Endothelial cell of umbilical vein (primary cell): ENCODE results near the gene CBLC. TPM values are rescaled to one million over a fixed set of nuclear protein-coding genes. Genes with fewer than 3 reads are reported as not detected.

ENCODE experiments used
- BruUV-seq: library from RNA; stranded (reverse); fragments of 400-500 nt; replicated peaks from 2 replicates; lab custom pipeline; 2021; lab: Mats Ljungman, UMichigan
- CTCF ChIA-PET: fragments of 300-600, 350-600 bp; sonication (Branson Sonifier 250); formaldehyde crosslinking; loops from one replicate; lab custom pipeline; 2021; ENCODE audit warnings: antibody characterized with exemption, inconsistent platforms; lab: Charles Lee
- POLR2A ChIA-PET: fragments of 300-600, 350-600 bp; sonication (Branson Sonifier 250); formaldehyde crosslinking; loops from one replicate; lab custom pipeline; 2021; ENCODE audit warnings: antibody characterized with exemption, inconsistent platforms; lab: Charles Lee
- DNase-seq: peaks from one replicate; pipeline ENCODE4 v3.0.0-alpha.2; 2011; ENCODE audit warnings: low read depth, low spot score
- FAIRE-seq: peaks from 2 replicates; lab custom pipeline; 2011; peaks lifted over from hg19 to GRCh38; lab: Jason Lieb, UNC
- H2AFZ ChIP-seq: 2 replicates; pipeline ENCODE4 v1.6.0; 2012; ENCODE audit warnings: low read depth, low read length, control low read depth, inconsistent platforms
- H3K27ac ChIP-seq: 2 replicates; pipeline ENCODE4 v1.5.1; 2011; ENCODE audit warnings: low read depth, mild to moderate bottlenecking, control low read depth, low read length, moderate library complexity; ENCODE audit not compliant: insufficient read depth
- H3K27me3 ChIP-seq, 2 experiments: 2 replicates each; pipeline versions ENCODE4 v1.6.0 to v1.6.1; 2011; ENCODE audit warnings: low read length in 2 of 2, mixed read lengths in 1 of 2; ENCODE audit not compliant: control insufficient read depth in 2 of 2, insufficient read depth in 2 of 2
- H3K36me3 ChIP-seq, 2 experiments: 2 replicates in 1 of 2; 3 replicates in 1 of 2; pipeline ENCODE4 v1.5.1; 2011; ENCODE audit warnings: low read length in 2 of 2, mild to moderate bottlenecking in 1 of 2, moderate library complexity in 1 of 2; ENCODE audit not compliant: control insufficient read depth in 2 of 2, insufficient read depth in 2 of 2; ENCODE audit errors: extremely low read depth in 1 of 2
- H3K4me1 ChIP-seq: 3 replicates; pipeline ENCODE4 v1.5.1; 2011; ENCODE audit warnings: mild to moderate bottlenecking, low read length; ENCODE audit not compliant: control insufficient read depth, insufficient read depth; ENCODE audit errors: extremely low read depth
- H3K4me2 ChIP-seq: 2 replicates; pipeline ENCODE4 v1.6.1; 2011; ENCODE audit warnings: low read length, control low read depth, mixed read lengths; ENCODE audit not compliant: insufficient read depth
- H3K4me3 ChIP-seq, 3 experiments: fragments of 200-600 bp in 1 of 3; sonication (generic), shearing (Covaris generic) in 1 of 3; replicated peaks in 1 of 3; 2 replicates each; pipeline ENCODE4 v1.5.1; 2011 to 2016; ENCODE audit warnings: control low read depth in 3 of 3, low read length in 3 of 3, mild to moderate bottlenecking in 2 of 3, inconsistent platforms in 1 of 3, low read depth in 1 of 3, moderate library complexity in 1 of 3; ENCODE audit not compliant: insufficient read depth in 1 of 3
- H3K79me2 ChIP-seq: 2 replicates; pipeline ENCODE4 v1.6.0; 2012; ENCODE audit warnings: low read length, inconsistent platforms; ENCODE audit not compliant: control insufficient read depth, insufficient read depth
- H3K9ac ChIP-seq: replicated peaks from 2 replicates; pipeline ENCODE3; 2011; ENCODE audit warnings: low read length, control low read depth; ENCODE audit not compliant: insufficient read depth; ENCODE audit errors: extremely low read depth
- H3K9me1 ChIP-seq: replicated peaks from 3 replicates; pipeline ENCODE4 v1.6.0; 2011; ENCODE audit warnings: mild to moderate bottlenecking, low read length; ENCODE audit not compliant: control insufficient read depth, insufficient read depth; ENCODE audit errors: extremely low read depth
- H3K9me3 ChIP-seq: replicated peaks from 2 replicates; pipeline ENCODE4 v1.5.1; 2012; ENCODE audit warnings: low read length, inconsistent platforms; ENCODE audit not compliant: control insufficient read depth, insufficient read depth
- H4K20me1 ChIP-seq: replicated peaks from 2 replicates; pipeline ENCODE3; 2011; ENCODE audit warnings: mild to moderate bottlenecking, low read length; ENCODE audit not compliant: control insufficient read depth, insufficient read depth; ENCODE audit errors: extremely low read depth
- EZH2 ChIP-seq: IDR thresholded peaks from 2 replicates; pipeline ENCODE4 v1.6.1; 2012; ENCODE audit warnings: borderline replicate concordance, low read depth, mild to moderate bottlenecking, moderate library complexity, low read length, inconsistent platforms; ENCODE audit not compliant: severe bottlenecking
- FOS ChIP-seq: IDR thresholded peaks from 2 replicates; pipeline ENCODE4 v1.6.1; 2011; ENCODE audit warnings: mild to moderate bottlenecking, low read length, moderate library complexity, borderline replicate concordance; ENCODE audit not compliant: insufficient read depth
- GATA2 ChIP-seq: IDR thresholded peaks from 2 replicates; pipeline ENCODE4 v1.7.0; 2011; ENCODE audit warnings: low read depth, mild to moderate bottlenecking, moderate library complexity, mixed read lengths, low read length; ENCODE audit not compliant: insufficient read length, insufficient read depth
- JUN ChIP-seq: IDR thresholded peaks from 2 replicates; pipeline ENCODE4 v1.6.1; 2011; ENCODE audit warnings: borderline replicate concordance, low read depth; ENCODE audit not compliant: insufficient read length, insufficient read depth
- MYC ChIP-seq: IDR thresholded peaks from one replicate; pipeline ENCODE4 v1.6.1; 2011; ENCODE audit warnings: mild to moderate bottlenecking, low read depth, low read length
- POLR2A ChIP-seq: IDR thresholded peaks from 2 replicates; pipeline ENCODE4 v1.6.1; 2012; ENCODE audit warnings: low read depth, mild to moderate bottlenecking, control low read depth, low read length
- POLR2AphosphoS5 ChIP-seq: IDR thresholded peaks from 2 replicates; pipeline ENCODE4 v1.6.1; 2012; ENCODE audit warnings: low read depth, mild to moderate bottlenecking, control low read depth, low read length, moderate library complexity; ENCODE audit not compliant: insufficient read depth
- dilution Hi-C: fragments of 300-500 bp; cut with MboI; formaldehyde crosslinking; loops from one replicate; pipeline ENCODE4 v1.15.0; 2019; ENCODE audit warnings: low sequenced_read_pairs; ENCODE audit not compliant: extremely low pct_ligation_motif_present
- intact Hi-C: fragments of 100-400 bp; cut with micrococcal nuclease; formaldehyde crosslinking; loops from one replicate; pipeline ENCODE4 v1.10.0; 2022
- polyA plus RNA-seq, 4 experiments: library from polyadenylated mRNA; depleted of rRNA in 3 of 4; stranded (reverse) in 3 of 4; unstranded in 1 of 4; fragments of >200 nt; gene quantifications; 2 replicates each; pipeline versions ENCODE4 v1.2.1 to v1.2.3, GENCODE V29; 2011 to 2012; ENCODE audit warnings: missing spikeins in 1 of 4
- total RNA-seq: library from RNA; stranded (reverse); gene quantifications from 2 replicates; pipeline ENCODE4 v1.2.3, GENCODE V29; 2021
- TF ChIP-seq, protein P1 (sequence below), 2 donors: IDR thresholded peaks; 1 replicate in 1 of 2; 2 replicates in 1 of 2; pipeline ENCODE4 v1.5.1; 2011; ENCODE audit warnings: low read length in 2 of 2, mild to moderate bottlenecking in 2 of 2, moderate library complexity in 2 of 2, control low read depth in 1 of 2, inconsistent platforms in 1 of 2, low read depth in 1 of 2; ENCODE audit not compliant: insufficient read depth in 1 of 2; ENCODE audit errors: extremely low read depth in 1 of 2
- TF ChIP-seq, protein P2 (sequence below): IDR thresholded peaks from 2 replicates; pipeline ENCODE4 v1.6.1; 2011; ENCODE audit not compliant: insufficient read depth, insufficient read length

The CBLC gene
- total and polyA plus RNA-seq, 2 donors (not counting 3 experiments of a cell fraction or from before 2014, with no cell fraction given), result 0.04 TPM; not detected in 1

DNA sequence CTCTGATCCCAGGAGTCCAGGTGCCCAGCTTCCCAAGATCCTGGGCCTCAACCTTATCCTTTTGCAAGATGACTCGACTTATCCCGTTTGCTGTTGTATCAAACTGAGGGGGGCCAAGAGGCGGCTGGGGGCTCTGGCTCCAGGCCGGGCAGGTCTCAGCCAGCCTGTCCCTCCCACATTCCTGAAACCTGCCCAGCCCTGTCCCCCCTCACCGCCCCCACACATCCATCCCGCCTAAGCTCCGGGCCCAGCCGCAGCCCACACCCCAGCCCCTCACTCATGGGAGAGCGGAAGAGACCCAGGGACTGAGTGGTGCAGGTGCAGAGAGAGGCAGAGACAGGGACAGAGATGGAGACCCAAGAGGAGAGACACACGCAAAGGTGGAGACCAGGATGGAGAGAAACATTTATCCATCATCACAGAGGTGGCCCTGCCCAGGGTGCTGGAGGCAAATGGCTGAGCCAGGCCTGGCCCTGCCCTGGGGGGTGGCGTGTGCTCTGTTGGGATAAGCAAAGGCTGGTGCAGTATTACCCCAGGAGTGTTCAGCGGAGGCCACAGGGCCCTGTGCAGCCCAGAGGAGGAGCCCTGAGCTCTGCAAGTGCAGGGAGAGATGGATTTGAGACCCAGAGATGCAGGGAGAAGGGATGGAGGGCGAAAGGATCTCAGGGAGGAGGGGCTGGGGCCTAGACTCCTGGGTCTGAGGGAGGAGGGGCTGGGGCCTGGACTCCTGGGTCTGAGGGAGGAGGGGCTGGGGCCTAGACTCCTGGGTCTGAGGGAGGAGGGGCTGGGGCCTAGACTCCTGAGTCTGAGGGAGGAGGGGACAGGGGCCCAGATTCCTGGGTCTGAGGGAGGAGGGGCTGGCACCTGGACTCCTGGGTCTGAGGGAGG is 32.8 kb downstream of the CBLC start:
- Histone ChIP-seq H3K36me3 (peaks cover 2 to 5% of the 10 kb centered on the region in 2 experiments), H3K27ac (no peak overlapping the region), H3K79me2 (no peaks in the 10 kb centered on the region), H4K20me1 (no peaks in the 10 kb centered on the region), H3K9me3 (no peaks in the 10 kb centered on the region), H3K27me3 (no peaks in the 10 kb centered on the region), H3K4me1 (peaks cover 16% of the 10 kb centered on the region), H3K4me2 (no peak overlapping the region), H3K4me3 (no peak overlapping the region), H3K9me1 (no peaks in the 10 kb centered on the region), H2AFZ (no peak overlapping the region), H3K9ac (no peak overlapping the region)
- intact Hi-C loops (no loop called here), dilution Hi-C loops (no loop called here)
- ChIA-PET CTCF (interaction anchor here (0.7 to 1.9 kb wide), 3 partner anchors 26 to 35 kb away, joined by 3 to 7 read pairs (median 7); partner anchors contain the start of gene NECTIN2), POLR2A (no interaction called here)
- no peak for TF ChIP-seq POLR2A
- TF ChIP-seq, protein P1, sequence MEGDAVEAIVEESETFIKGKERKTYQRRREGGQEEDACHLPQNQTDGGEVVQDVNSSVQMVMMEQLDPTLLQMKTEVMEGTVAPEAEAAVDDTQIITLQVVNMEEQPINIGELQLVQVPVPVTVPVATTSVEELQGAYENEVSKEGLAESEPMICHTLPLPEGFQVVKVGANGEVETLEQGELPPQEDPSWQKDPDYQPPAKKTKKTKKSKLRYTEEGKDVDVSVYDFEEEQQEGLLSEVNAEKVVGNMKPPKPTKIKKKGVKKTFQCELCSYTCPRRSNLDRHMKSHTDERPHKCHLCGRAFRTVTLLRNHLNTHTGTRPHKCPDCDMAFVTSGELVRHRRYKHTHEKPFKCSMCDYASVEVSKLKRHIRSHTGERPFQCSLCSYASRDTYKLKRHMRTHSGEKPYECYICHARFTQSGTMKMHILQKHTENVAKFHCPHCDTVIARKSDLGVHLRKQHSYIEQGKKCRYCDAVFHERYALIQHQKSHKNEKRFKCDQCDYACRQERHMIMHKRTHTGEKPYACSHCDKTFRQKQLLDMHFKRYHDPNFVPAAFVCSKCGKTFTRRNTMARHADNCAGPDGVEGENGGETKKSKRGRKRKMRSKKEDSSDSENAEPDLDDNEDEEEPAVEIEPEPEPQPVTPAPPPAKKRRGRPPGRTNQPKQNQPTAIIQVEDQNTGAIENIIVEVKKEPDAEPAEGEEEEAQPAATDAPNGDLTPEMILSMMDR (IDR thresholded peaks at IDR 0.05; ENCODE audit: extremely low read depth in 1 of 2, insufficient read depth in 1 of 2, low read depth in 1 of 2, low read length in 2 of 2), result no peak
- no peak for TF ChIP-seq FOS
- TF ChIP-seq JUN, result no peak
- no peak for TF ChIP-seq EZH2
- no peak for TF ChIP-seq MYC
- no peak for TF ChIP-seq POLR2AphosphoS5
- no peak for TF ChIP-seq GATA2
- TF ChIP-seq, protein P2, sequence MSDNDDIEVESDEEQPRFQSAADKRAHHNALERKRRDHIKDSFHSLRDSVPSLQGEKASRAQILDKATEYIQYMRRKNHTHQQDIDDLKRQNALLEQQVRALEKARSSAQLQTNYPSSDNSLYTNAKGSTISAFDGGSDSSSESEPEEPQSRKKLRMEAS, result no peak
- no TSS peak for BruUV-seq
- no peak for FAIRE-seq
- DNase-seq, result no peak
